ENCODE results near the gene PPP3R1.

GRCh38 chr2:68141875-68142274, 110.5 kb downstream of the PPP3R1 start:
- TF ChIP-seq CTCF (IDR thresholded peaks at IDR 0.05) (no peak), POLR2A (IDR thresholded peaks at IDR 0.05; ENCODE audit: low read depth) (no peak)

Measured in esophagus muscularis mucosa (tissue), 3 donors.